HPDE6-E6E7 (cell line): ENCODE data around the gene WIPF3.

ENCODE experiments used
- DNase-seq: peaks from one replicate; pipeline ENCODE4 v3.0.0; 2011; ENCODE audit warnings: missing footprints; ENCODE audit errors: extremely low spot score

Gene WIPF3

DNA sequence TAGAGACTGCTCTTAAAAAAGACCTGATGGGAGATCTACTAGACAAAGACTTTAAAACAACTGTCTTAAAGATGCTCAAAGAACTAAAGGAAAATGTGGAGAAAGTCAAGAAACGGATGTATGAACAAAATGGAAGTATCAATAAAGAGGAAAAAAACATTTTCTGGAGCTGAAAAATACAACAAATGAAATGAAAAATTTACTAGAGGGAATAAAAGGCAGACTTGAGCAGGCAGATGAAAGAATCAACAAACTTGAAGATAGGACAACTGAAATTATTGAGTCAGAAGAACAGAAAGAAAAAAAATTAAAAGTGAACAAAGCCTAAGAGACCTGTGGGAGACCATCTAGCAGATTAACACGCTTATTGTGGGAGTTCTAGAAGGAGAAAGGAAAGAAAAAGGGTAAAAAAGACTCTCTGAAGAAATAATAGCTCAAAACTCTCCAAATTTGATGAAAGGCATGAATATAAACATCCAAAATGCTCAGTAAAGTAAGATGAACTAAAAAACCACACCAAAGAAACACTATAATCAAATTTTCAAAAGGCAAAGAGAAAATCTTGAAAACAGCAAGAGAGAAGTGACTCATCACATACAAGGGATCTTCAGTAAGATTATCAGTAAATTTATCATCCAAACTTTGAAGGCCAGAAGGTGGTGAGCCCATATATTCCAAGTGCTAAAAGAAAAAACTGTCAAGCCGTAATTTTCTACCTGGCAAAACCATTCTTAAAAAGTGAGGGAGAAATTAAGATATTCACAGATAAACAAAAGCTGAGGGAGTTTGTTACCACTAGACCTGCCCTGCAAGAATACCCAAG is 100.1 kb downstream of the WIPF3 start:
- DNase-seq: no peak

DNA sequence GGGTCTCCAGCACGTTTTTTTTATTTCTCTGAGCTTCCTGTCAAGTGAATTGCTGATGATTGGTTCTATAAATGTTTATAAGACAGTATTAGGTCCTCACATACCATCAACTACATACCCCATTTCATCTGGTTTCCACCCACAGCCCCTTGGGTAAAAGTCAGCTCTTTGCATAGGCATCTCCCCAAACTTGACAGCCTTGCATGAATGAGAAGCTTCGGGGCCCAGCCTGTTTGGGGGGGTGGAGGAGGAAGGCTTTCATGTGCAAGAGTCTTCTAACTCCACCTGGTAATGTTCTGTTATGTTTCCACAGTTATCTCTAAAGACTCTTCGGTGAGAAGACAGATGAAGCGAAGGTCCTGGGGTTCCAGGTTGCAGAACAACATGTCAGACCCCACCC is 107.9 kb downstream of the WIPF3 start:
- DNase-seq: no peak

DNA sequence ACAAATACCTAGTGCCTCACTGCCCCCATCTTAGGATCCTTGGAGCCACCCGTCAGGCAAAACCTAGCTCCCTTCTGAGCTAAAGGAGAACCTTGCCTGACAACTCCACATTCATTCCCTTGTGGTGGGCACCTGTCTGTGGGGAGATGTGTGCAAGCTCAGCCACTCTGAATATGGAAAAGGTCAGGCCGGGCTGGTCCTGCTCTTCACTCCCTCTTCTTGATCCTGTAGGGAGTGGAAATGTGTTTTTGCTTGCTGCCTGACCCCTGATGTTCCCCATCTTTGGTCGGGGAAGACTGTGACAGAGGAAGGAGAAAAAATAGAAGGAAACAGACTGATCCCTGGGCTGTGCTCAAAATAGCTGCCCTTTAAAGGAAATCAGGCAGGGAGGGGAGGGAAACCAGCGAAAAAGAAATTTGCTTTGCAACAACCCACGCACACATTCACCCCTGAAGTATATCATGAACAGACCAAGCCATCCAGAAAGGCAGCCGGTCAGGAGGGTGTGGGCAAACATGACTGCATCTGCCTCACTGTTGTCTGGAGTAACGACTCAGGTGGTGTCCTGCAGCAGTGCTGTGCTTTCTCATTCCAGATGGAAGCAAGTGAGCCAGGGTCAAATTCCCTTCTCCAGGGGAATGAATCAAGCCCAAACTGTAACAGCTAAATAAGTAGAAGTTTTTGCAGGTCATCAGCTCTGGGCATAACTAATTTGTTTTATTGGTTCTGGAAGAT is 109.3 kb downstream of the WIPF3 start:
- DNase-seq: no peak

DNA sequence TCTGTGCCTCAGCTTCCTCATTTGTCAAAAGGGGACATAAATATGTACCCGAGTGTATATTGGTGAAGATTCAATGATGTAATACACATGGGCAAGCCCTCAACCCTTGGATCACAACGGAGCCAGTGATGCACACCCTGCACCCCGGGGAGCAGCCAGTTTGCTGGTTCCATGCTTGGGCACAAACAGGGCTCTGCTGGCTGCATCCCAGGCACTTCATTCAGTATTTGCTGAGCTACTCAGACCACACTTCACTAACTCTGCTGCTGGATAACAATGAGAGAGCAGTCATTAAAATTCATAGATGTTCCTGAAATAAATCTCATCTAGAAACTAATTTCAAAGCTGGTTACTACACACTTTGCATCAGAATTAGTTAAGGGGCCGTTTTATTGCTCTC is 111.3 kb downstream of the WIPF3 start:
- no peak for DNase-seq

DNA sequence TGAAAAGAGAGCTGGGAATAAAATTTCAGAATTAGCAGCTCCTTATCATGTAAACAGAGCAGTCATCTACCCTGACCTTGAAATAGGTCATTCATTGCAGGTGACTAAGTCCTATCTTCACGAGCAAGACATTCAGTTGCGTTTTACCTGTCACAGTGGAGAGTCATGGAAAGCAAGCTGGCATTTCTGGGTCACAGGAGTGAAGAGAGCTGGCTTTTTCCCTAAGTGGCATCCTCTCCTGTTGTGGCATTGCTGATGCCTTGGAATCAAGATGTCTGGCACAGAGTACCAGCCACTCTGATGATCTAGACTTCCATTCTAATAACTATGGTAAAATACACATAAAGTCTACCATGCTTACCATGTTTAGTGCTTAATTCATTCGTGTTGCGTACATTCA is 112.5 kb downstream of the WIPF3 start:
- no peak for DNase-seq

DNA sequence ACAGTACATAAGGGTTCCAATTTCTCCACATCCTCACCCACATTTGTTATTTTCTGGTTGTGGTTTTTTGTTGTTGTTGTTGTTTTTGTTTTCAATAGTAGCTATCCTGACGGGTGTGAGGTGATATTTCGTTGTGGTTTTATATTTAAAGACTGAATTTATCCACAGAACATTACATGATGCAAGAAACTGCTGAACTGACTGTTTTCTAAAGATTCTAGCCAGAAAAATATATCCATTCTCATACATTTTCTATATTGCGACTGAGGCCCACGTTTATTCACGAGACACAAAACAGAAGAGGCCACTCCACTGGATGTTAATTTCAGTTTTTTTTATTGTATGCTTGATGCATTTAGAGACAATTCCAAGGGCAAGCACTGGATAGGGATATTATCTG is 113.5 kb downstream of the WIPF3 start:
- no peak for DNase-seq

DNA sequence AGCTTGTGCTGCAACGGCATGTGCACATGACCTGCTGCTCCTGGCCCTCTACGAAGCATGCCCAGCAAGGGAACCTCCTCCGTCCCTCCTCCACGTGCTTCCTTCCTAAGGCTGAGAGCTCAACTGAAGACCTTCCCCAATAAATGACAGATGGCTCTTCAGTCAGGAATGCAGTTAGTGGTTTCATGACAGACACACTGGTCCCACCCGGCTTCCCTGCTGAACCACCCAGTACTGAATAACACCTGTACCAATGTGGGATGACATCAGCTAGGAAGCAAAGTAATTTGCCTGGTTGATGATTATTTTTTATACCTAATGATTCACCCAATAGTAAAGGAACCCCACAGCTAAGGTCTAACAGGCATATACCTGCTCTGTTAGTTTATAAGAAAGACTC is 114.2 kb downstream of the WIPF3 start:
- DNase-seq: no peak

DNA sequence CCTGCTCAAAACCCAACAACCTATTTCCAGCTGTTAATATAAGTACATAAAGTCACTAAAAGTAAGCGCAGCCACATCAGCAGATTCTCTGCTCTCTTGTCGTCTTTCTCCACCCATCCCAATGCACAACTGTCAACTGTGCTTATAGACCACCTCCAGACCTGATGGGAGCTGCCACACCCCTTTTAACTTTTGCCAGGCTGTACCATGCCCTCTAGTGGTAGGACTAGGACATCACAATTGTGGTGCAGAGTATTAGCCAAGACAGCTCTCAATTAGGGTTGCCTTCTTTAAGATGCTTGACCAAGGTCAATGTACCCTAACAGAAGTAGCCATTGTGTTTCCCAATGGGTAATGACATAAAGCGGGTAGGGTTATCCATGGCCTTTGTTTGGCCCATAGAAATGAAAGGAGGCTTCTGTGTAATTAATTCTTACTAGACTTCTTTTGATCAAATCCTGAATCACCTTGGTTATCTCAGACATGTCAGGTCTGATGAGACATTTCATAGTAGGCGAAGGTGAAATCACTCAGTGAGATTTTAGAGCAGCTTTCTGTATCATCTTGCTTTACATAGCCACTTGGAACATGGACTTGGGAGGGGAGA is 115.2 kb downstream of the WIPF3 start:
- peak; percentile 46 for DNase-seq

DNA sequence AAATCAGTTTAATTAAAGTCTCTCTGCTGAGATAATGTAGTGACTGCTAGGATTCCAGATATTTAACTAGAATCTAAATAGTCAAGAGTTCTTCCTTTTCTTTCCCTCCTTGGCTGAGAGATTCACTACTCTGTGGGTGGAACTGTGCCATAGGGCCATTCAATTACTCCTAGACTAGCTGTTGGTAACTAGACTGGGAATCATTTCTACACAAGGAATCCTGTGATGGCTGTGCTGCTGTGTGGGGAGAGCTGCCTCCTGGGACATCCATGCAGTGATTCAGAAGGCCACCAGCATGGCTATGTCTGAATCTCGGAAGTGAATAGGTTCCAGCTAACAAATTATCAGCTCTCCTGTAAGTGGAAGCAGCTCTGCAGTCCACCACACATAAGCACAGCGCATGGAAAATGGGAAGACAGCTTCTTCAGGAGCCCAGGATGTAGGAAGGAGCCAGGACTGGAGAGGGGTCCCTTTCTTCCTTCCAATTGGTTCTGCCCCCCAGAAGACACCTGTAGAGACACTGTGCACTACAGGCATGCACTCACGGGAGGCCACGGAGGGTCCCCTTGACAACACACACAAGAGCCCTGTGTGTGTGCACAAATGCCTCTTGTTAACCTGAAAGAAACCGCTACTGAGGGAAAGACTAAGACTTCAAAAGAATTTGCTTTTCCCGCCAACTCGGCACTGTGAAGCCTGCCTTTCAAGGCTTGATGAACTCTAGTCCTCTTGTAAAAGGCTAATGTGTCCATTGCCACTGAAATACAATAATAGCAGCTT is 116.8 kb downstream of the WIPF3 start:
- no peak for DNase-seq

DNA sequence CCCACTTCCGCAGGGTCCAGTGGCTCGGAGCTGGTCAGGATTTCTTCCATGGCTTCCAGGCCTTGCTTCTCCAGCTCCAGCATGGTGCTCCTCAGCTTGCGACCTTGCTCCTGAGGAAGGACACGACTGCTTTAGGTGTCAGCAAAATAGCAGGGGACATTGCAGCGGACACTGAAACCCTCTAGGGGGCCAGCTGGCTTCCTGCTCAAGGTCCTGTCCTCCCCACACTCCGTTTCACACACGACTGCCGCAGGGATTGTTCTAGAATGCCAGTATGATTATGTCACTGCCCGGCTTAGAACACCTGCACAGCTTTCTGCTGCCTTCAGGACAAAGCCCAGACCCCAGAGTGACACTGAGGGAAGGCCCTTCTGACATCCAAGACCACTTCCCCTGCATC is 117.7 kb downstream of the WIPF3 start:
- no peak for DNase-seq

DNA sequence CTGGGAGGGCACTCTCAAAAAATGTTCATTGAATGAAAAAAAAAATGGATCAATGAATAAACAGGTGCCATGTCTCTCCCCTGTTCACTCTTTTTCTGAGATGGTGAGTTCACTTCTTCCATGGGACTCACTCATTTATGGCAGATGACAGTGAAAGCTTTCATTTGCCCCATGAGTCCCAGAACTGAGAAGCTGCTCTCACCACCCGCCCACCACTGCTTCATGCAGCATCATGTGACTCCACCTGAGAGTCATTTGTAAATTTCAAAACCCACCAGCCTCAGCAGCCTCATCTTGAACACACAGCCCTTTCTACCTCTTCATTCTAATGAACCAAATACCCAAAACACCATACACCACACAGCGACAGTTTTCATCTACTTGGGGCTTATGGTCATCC is 118.4 kb downstream of the WIPF3 start:
- no peak for DNase-seq

DNA sequence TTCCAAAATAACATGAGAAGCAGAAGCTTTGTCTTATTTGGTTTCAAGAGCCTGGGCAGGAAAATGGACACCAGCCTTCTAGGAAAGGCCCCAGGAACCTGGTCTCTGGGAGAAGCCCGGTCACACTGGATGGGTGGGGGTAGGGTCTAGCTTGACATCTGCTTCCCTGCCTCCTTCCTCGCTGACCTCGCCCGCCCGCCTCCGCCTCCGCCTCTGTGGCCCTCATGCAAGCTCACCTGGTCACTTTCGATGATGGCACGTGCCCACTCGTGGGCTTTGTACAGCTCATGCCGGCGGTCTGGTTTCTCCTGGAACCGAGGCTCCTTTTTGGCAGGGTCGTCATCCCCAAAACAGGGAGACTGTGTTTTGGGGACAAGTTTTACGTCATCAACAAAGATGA is 119.9 kb downstream of the WIPF3 start:
- DNase-seq: no peak

DNA sequence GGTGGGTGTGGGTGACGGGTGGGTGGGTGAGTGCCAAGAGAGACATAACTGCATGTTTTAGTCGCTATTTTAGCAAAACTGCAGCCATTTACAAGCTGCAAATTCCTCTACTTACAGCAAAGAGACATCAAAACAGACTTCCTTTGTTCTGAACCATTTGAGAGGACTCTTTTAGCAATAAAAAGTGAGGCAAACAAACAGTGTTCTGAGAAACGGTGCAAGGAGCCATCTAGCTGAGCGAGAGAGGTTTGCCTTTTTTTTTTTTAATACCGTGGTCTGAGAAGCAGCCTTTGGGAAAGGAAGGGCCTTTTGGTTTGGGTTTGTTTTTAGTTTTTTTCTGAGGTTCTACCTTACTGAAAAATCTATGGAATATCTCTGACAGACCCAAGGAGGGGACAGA is 120.4 kb downstream of the WIPF3 start:
- DNase-seq: no peak

DNA sequence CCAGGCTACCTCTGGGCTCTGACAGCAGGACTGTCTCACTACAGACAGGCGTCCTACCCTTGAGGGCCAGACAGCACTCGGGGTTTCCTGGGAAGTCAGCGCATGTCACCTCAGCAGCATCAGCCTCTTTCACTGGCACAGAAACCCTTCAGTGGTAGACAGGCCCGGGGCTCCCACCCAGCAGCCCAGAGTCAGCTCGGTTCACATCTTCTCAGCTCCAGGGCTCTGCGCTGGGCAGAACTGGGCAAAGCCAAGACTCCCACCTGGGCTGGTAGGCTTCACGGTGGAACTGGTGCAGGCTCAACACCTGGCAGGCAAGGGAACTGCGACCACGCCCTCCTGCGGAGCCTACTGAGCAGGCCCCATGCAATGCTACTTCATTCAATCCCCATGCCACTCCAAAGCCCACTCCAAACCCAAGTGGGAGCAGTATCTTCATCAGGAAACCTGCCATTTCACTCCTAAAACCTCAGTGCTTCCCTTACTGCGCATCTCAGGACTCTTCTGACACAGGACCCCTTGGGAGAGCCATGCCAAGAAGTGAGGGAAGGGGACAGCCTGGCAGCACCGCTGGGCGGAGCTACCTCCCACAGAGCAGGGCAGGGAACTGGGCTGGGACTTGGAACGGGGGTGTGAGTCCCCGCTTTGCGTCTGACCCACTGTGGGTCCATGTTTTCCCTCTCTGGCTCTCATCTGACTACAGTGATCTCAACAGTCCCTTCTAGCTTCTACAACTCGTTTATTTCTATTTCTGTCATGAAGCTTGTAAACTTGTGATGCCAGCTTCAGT is 122.9 kb downstream of the WIPF3 start:
- DNase-seq: no peak

DNA sequence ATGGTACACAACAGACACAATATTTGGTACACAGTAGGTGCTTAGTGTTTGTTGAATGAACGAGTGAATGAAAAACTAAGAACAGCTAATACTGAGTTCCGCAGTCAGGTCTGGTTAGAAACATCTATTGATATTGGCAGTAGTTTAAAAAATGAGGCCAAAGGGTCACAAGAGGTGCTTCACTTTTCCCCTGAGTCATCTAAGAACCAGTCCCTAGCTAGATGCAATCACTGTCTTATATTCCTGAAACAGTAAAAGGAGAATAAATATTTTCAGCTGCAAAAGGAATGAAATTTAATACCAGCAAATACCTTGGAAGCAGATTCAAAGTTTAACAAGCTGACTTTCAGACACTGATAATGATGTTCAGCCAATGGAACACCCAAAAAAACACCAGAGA is 128.8 kb downstream of the WIPF3 start:
- DNase-seq: no peak

DNA sequence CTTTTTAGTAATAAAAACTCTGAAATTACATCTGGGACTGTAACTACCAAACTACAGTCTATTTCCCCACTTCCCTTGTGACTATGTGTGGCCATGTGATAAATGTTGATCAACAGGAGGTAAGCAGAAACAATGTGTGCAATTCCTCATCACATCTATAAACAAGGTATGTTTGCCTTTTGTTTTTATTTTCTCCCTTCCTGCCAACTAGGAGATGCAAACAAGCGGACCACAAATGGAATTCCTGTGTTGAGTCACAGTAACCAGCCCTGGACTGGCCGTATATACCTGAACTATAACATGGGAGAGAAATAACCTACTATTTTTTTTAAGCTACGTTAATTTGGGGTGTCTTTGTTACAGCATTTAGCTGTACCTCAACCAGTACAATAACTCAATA is 130.8 kb downstream of the WIPF3 start:
- no peak for DNase-seq

DNA sequence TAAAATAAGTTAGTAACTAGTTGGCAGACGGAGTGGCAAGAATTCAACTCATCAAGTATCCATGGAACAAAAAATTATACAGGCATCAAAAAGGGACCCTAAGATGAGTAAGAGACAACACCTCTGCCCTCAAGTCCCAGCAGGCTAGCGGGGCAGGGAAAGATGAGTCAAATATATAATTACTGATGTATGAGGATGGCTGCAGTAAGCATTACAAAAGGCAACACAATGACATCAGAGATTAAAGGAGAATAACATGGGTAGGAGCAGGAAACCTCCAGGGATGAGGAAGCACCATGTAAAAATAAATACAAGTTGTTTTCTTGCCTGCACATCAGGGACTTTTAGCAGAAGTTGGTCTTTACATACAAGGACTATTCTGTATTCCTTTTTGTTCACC is 133.9 kb downstream of the WIPF3 start:
- no peak for DNase-seq

DNA sequence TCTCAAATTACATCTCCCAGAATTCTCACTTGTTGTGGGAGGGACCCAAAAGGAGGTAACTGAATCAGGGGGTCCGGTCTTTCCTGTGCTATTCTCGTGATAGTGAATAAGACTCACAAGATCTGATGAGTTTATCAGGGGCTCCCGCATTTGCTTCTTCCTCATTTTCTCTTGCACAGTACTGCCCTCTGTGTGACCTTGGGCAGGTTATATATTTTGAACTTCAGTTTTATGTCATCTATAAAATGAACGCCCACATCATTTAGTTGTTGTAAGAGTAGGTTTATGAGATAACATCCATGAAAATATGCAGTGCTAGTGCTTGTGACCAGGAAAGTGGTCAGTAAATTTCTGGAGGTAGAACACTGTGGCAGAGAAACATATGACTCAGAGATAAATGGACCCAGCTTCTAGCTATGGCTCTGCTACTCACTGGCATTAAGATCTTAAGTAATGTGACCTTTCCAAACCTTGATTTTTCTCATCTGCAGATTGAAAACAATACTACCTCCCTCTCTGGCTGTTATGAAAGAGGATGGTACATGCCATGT is 139.0 kb downstream of the WIPF3 start:
- DNase-seq: no peak

DNA sequence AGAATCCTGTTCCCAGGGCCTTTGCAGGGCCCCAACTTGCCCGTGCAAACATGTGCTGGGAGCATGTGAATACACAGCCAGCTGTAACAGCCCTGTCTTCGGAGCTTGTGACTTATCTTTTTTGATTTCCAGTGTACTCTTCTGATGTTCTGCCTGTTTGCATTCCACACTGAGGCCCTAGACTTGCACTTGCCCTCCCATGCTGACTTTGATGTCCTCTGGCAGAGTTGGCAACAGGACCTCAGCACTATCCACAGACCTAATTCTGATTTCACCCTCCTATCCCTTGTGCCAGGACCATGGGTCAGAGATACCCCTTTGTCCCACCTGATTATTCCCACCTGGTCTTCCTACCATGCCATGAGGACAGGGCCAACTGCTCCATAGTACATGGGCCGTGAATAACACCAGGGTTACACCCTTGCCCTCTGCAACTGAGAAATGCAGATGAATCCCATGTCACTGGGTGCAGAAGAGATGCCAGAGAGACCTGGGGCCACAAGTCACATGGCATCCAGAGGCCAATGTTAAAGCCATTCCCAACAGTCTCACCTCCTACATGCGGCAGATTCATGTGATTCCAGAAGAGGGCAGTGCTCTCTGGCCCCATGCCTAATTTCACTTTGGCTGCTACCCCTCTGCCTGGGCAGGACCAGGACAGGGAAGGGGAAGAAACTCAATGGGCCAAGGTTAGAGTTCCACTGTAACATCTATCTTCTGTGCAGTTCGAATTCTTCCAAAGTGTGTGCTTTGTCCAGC is 140.3 kb downstream of the WIPF3 start:
- DNase-seq: no peak

DNA sequence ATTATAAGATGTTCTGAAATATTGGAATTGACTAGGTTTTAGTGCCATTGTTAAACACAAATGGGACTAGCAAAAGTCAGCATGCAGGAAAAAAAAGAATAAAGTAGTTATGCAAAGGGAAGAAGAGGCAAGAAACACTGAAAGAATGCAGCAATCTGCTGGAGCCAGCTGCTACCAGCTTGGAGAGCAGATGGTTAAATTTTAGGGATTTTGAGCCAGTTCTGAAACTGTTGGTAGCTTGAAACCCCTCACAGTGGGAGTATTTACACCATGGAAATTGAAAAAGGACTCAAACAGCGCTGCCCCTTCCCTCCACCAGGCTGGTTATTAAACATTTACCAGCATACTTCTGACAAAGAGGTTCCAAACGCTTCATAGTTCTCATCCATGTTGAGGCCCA is 142.3 kb downstream of the WIPF3 start:
- no peak for DNase-seq
